GM12875 (cell line): ENCODE measurements around the gene ARNT2.

Experiments used
- H3K4me3 ChIP-seq: one replicate; pipeline ENCODE4 v1.5.1; 2011; ENCODE audit warnings: low read depth, low read length, control low read depth
- TF ChIP-seq, protein P1 (sequence below): IDR thresholded peaks from 2 replicates; pipeline ENCODE4 v1.5.1; 2011; ENCODE audit warnings: low read depth, mild to moderate bottlenecking, control low read depth, inconsistent platforms, low read length, moderate library complexity, borderline replicate concordance; ENCODE audit not compliant: insufficient read depth

ARNT2 gene

DNA sequence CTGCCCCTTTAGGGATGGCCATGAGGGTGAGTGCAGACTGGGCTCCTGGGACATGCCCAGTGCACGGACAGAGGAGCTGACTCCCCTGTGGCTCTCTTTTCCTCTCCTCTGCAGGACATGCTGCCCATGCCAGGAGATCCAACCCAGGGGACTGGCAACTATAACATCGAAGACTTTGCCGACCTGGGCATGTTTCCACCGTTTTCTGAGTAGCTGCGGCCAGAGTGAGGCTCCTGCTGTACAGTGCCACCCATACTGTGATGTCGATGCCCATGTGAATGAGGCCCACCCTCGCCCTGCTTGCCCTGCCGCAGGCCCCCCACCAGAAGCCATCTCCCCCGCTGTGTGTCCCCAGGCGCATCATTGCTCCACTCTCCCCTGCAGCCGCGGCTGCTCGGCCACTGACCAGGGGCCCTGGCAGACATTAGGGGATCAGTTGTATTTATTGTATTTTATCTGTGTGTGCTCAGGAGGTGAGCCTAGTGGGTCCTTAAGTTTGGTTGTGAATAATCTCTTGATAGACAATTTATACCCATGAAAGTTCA is 189.4 kb downstream of the ARNT2 start:
- TF ChIP-seq, protein P1, sequence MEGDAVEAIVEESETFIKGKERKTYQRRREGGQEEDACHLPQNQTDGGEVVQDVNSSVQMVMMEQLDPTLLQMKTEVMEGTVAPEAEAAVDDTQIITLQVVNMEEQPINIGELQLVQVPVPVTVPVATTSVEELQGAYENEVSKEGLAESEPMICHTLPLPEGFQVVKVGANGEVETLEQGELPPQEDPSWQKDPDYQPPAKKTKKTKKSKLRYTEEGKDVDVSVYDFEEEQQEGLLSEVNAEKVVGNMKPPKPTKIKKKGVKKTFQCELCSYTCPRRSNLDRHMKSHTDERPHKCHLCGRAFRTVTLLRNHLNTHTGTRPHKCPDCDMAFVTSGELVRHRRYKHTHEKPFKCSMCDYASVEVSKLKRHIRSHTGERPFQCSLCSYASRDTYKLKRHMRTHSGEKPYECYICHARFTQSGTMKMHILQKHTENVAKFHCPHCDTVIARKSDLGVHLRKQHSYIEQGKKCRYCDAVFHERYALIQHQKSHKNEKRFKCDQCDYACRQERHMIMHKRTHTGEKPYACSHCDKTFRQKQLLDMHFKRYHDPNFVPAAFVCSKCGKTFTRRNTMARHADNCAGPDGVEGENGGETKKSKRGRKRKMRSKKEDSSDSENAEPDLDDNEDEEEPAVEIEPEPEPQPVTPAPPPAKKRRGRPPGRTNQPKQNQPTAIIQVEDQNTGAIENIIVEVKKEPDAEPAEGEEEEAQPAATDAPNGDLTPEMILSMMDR = no peak
- no peak overlapping the region for H3K4me3 ChIP-seq

DNA sequence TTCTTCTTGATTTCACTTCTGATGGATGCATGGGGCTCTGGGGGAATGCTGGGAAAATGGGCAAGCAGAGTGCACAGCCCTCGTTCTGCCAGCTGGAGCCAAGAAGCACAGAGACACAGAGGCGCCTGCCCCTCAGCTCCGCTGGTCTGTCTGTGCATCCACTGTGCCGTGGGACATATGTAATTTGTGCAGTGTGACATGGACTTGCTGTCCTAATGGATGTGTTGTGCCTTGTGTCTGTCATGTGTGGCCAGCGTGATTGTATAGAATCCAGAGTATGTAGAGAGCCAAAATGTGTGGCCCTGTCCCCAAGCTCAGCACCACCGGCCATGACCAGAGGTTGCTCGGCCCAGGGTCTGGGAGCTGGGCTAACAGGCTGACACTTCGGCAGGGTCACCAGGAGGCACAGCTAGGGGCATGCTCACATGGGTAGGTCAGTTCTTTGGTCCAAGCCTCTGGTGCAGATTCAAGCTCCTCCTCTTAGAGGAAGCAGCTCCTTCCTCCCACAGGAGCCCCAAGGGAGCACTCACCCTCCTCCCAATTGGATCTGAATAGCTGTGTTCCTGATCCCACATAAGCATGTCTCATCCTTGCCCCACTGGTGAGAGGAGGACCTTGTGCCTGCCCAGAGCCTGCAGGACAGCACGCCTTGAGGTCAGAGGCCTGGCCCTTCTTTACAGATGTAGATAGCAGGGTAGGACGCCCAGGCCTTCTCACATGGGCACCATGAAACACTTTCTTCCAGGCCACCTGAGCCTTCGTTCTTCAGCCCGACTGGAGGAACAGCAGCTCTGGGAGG is 190.1 kb downstream of the ARNT2 start:
- TF ChIP-seq, protein P1 = no peak
- no peak overlapping the region for H3K4me3 ChIP-seq

DNA sequence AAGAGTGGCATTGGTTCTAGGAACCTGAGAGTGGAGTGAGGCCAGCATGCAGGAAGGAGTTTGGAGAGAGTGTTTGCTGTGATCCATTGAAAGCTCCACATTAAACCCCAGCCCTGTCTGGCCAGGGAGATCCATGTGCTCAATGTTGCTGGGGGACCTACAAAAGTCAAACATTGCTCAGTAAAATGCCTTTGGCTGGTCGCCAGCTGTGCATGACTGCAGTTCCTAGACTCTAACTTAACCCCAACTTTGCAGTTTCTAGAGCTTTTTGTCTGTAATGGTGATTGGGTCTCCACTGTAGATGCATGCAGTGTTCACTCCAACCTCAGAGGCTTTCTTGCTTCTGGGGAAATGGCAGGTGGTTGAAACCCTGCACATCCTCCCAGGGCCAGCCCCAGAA is 191.2 kb downstream of the ARNT2 start:
- H3K4me3 ChIP-seq = no peak overlapping the region
- TF ChIP-seq, protein P1 = no peak

DNA sequence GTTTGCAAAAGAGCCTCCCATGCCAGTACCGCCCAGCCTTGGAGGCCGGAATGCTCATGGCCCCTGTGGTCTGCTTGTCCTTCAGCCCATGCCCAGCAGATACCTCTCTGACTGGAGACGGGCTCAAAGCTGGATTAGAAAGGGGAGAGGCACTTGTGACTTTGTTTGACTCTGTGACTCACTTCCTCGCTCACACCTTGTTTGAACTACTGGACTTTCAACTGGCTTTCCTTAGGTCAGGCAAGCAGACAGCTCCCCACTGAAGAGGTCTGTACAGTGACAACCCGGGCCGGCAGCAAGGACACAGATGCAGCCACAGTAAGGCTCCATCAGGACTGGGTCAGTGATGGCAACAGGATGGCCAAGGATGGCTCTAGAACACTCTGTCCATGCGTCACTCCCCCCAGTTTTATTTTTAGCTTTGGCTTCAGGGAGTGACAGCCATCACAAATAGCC is 192.4 kb downstream of the ARNT2 start:
- TF ChIP-seq, protein P1 = no peak
- no peak overlapping the region for H3K4me3 ChIP-seq

DNA sequence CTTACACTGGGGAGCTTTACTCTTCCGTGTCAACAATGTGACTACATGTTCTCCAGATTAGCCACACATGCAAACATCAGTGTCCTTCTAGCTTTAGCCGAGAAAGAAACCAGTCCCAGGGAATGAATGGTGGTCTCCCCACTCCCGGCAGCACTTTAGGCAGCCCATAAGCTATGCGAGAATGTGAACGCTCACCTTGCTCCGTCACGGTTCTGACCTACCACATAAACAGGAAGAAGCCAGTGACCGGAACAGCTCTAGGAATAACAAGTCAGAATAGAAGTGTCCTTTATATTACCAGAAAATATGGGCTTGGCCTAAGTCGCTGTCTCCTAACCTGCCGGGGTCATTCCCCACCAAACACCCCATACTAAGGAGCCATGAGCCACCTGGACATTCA is 192.9 kb downstream of the ARNT2 start:
- H3K4me3 ChIP-seq = no peak overlapping the region
- TF ChIP-seq, protein P1 = no peak

DNA sequence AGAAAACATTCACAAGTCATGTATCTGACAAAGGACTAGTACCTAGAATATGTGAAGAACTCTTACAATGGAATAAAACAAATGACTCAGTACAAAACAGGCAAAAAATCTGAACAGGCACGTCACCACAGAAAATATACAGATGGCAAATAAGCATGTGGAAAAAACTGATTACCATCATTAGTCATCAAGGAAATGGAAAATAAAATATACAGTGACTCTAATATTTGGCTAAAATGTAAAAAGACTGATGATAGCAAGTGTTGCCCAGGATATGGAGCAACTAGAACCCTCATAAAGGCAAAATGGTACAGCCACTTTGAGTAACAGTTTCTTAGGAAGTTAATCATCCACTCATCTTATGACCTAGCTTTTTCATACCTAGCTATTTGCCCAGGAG is 195.2 kb downstream of the ARNT2 start:
- TF ChIP-seq, protein P1 = no peak
- no peak overlapping the region for H3K4me3 ChIP-seq

DNA sequence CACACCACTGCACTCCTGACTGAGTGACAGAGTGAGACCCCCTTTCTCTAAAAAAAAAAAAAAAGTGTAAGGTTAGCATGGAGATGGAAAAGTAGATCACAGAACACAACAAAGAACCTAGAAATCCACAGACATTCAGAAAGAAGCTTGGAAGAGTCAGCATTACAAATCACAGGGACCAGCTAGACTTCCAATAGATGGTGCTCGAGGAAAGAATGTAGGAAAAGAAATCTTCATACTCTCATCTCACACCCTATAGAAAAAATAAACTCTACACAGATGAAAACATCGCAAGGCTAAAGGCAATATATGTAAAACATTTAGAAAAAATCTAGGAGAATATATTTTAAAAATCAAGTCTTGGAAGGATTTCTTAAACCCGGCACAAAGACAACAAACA is 196.4 kb downstream of the ARNT2 start:
- no peak overlapping the region for H3K4me3 ChIP-seq
- TF ChIP-seq, protein P1 = no peak
